ENCODE results near the gene SEC24D.
"Not testable (repeated sequence)": the region's sequence is repeated elsewhere in the genome, so short reads cannot be mapped to it uniquely, and the experiment has no call there.

Gene SEC24D

GRCh38 chr4:118783887-118784286 is 52.0 kb downstream of the SEC24D start:
- H3K27ac Mint-ChIP-seq = no peak overlapping the region
- no peak overlapping the region for H3K4me3 Mint-ChIP-seq
- no peaks in the 10 kb centered on the region for H3K27me3 Mint-ChIP-seq
- no peaks in the 10 kb centered on the region for H3K4me1 Mint-ChIP-seq (ENCODE audit: low read depth)
- H3K9me3 Mint-ChIP-seq = no peaks in the 10 kb centered on the region
- intact Hi-C loops (cut with micrococcal nuclease) = no loop called here
- peaks cover 47% of the 10 kb centered on the region for H3K36me3 Mint-ChIP-seq (ENCODE audit: low read depth)

- H3K4me3 Mint-ChIP-seq; H3K4me1 Mint-ChIP-seq (ENCODE audit: low read depth); H3K27me3 Mint-ChIP-seq; H3K9me3 Mint-ChIP-seq; intact Hi-C loops (cut with micrococcal nuclease); H3K27ac Mint-ChIP-seq: not testable (repeated sequence)
- H3K36me3 Mint-ChIP-seq (ENCODE audit: low read depth) = peaks cover 41% of the 10 kb centered on the region
Observed at GRCh38 chr4:118782886-118783285, 53.0 kb downstream of the SEC24D start.

GRCh38 chr4:118777649-118778048 is 58.3 kb downstream of the SEC24D start:
- peaks cover 16% of the 10 kb centered on the region for H3K36me3 Mint-ChIP-seq (ENCODE audit: low read depth)
- H3K27me3 Mint-ChIP-seq; H3K27ac Mint-ChIP-seq; H3K4me3 Mint-ChIP-seq; H3K4me1 Mint-ChIP-seq (ENCODE audit: low read depth); H3K9me3 Mint-ChIP-seq: not testable (repeated sequence)
- intact Hi-C loops (cut with micrococcal nuclease) = loop anchor here (10.0 kb wide), 2 partner anchors 87 to 187 kb away; no protein-coding TSS in a partner anchor

- H3K9me3 Mint-ChIP-seq; H3K27ac Mint-ChIP-seq; H3K4me1 Mint-ChIP-seq (ENCODE audit: low read depth); H3K4me3 Mint-ChIP-seq; H3K27me3 Mint-ChIP-seq: not testable (repeated sequence)
- H3K36me3 Mint-ChIP-seq (ENCODE audit: low read depth) = peaks cover 10% of the 10 kb centered on the region
- intact Hi-C loops (cut with micrococcal nuclease) = loop anchor here (10.0 kb wide), 2 partner anchors 88 to 188 kb away; no protein-coding TSS in a partner anchor
Observed at GRCh38 chr4:118776955-118777640, 58.8 kb downstream of the SEC24D start.

GRCh38 chr4:118776157-118776954 is 59.6 kb downstream of the SEC24D start:
- no peaks in the 10 kb centered on the region for H3K9me3 Mint-ChIP-seq
- no peak overlapping the region for H3K4me3 Mint-ChIP-seq
- H3K27me3 Mint-ChIP-seq = no peaks in the 10 kb centered on the region
- H3K27ac Mint-ChIP-seq = no peak overlapping the region
- H3K4me1 Mint-ChIP-seq (ENCODE audit: low read depth) = no peaks in the 10 kb centered on the region
- intact Hi-C loops (cut with micrococcal nuclease) = loop anchor here (10.0 kb wide), 2 partner anchors 88 to 188 kb away; no protein-coding TSS in a partner anchor
- peaks cover 3% of the 10 kb centered on the region for H3K36me3 Mint-ChIP-seq (ENCODE audit: low read depth)

- no peaks in the 10 kb centered on the region for H3K9me3 Mint-ChIP-seq
- peaks cover under 1% of the 10 kb centered on the region for H3K36me3 Mint-ChIP-seq (ENCODE audit: low read depth)
- H3K4me1 Mint-ChIP-seq (ENCODE audit: low read depth) = no peaks in the 10 kb centered on the region
- H3K27ac Mint-ChIP-seq = no peak overlapping the region
- H3K4me3 Mint-ChIP-seq = no peak overlapping the region
- intact Hi-C loops (cut with micrococcal nuclease) = loop anchor here (10.0 kb wide), 2 partner anchors 89 to 189 kb away; no protein-coding TSS in a partner anchor
- H3K27me3 Mint-ChIP-seq = no peaks in the 10 kb centered on the region
Observed at GRCh38 chr4:118775405-118775804, 60.5 kb downstream of the SEC24D start.

GRCh38 chr4:118774989-118775388 is 60.9 kb downstream of the SEC24D start:
- Mint-ChIP-seq H3K4me1 (ENCODE audit: low read depth) (no peaks in the 10 kb centered on the region), H3K9me3 (no peaks in the 10 kb centered on the region), H3K36me3 (ENCODE audit: low read depth) (peaks cover 5% of the 10 kb centered on the region), H3K4me3 (no peak overlapping the region), H3K27me3 (no peaks in the 10 kb centered on the region), H3K27ac (no peak overlapping the region)
- intact Hi-C loops (cut with micrococcal nuclease) = loop anchor here (10.0 kb wide), 2 partner anchors 90 to 190 kb away; no protein-coding TSS in a partner anchor

- intact Hi-C loops (cut with micrococcal nuclease) = loop anchor here (10.0 kb wide), 2 partner anchors 90 to 190 kb away; no protein-coding TSS in a partner anchor
- Mint-ChIP-seq H3K4me3 (no peak overlapping the region), H3K9me3 (no peaks in the 10 kb centered on the region), H3K27me3 (no peaks in the 10 kb centered on the region), H3K36me3 (ENCODE audit: low read depth) (peaks cover 12% of the 10 kb centered on the region), H3K27ac (no peak overlapping the region), H3K4me1 (ENCODE audit: low read depth) (no peaks in the 10 kb centered on the region)
Observed at GRCh38 chr4:118774321-118774720, 61.6 kb downstream of the SEC24D start.

- H3K4me3 Mint-ChIP-seq = no peak overlapping the region
- no peaks in the 10 kb centered on the region for H3K9me3 Mint-ChIP-seq
- peaks cover 21% of the 10 kb centered on the region for H3K36me3 Mint-ChIP-seq (ENCODE audit: low read depth)
- no peak overlapping the region for H3K27ac Mint-ChIP-seq
- H3K27me3 Mint-ChIP-seq = no peaks in the 10 kb centered on the region
- H3K4me1 Mint-ChIP-seq (ENCODE audit: low read depth) = no peaks in the 10 kb centered on the region
- intact Hi-C loops (cut with micrococcal nuclease) = loop anchor here (10.0 kb wide), 2 partner anchors 91 to 191 kb away; no protein-coding TSS in a partner anchor
Observed at GRCh38 chr4:118773429-118773792, 62.5 kb downstream of the SEC24D start.

- Mint-ChIP-seq H3K4me3 (no peak overlapping the region), H3K4me1 (ENCODE audit: low read depth) (no peaks in the 10 kb centered on the region), H3K27me3 (no peaks in the 10 kb centered on the region), H3K9me3 (no peaks in the 10 kb centered on the region), H3K36me3 (ENCODE audit: low read depth) (peaks cover 26% of the 10 kb centered on the region), H3K27ac (no peak overlapping the region)
- intact Hi-C loops (cut with micrococcal nuclease) = loop anchor here (1.0 to 10.0 kb wide), 3 partner anchors 92 to 192 kb away; no protein-coding TSS in a partner anchor
Observed at GRCh38 chr4:118772767-118773428, 63.0 kb downstream of the SEC24D start.

- peaks cover 32% of the 10 kb centered on the region for H3K36me3 Mint-ChIP-seq (ENCODE audit: low read depth)
- H3K27me3 Mint-ChIP-seq = no peaks in the 10 kb centered on the region
- H3K4me1 Mint-ChIP-seq (ENCODE audit: low read depth) = no peaks in the 10 kb centered on the region
- H3K4me3 Mint-ChIP-seq = no peak overlapping the region
- no peak overlapping the region for H3K27ac Mint-ChIP-seq
- no peaks in the 10 kb centered on the region for H3K9me3 Mint-ChIP-seq
- intact Hi-C loops (cut with micrococcal nuclease) = loop anchor here (1.0 to 10.0 kb wide), 3 partner anchors 93 to 193 kb away; no protein-coding TSS in a partner anchor
Observed at GRCh38 chr4:118772081-118772766, 63.7 kb downstream of the SEC24D start.

GRCh38 chr4:118770741-118771187 is 65.2 kb downstream of the SEC24D start:
- no peak overlapping the region for H3K27ac Mint-ChIP-seq
- peaks cover 46% of the 10 kb centered on the region for H3K36me3 Mint-ChIP-seq (ENCODE audit: low read depth)
- intact Hi-C loops (cut with micrococcal nuclease) = loop anchor here (10.0 kb wide), 2 partner anchors 94 to 194 kb away; no protein-coding TSS in a partner anchor
- no peaks in the 10 kb centered on the region for H3K4me1 Mint-ChIP-seq (ENCODE audit: low read depth)
- H3K27me3 Mint-ChIP-seq = no peaks in the 10 kb centered on the region
- H3K4me3 Mint-ChIP-seq = no peak overlapping the region
- no peaks in the 10 kb centered on the region for H3K9me3 Mint-ChIP-seq

GRCh38 chr4:118769161-118769560 is 66.8 kb downstream of the SEC24D start:
- intact Hi-C loops (cut with micrococcal nuclease) = no loop called here
- no peak overlapping the region for H3K4me3 Mint-ChIP-seq
- H3K27ac Mint-ChIP-seq = no peak overlapping the region
- H3K27me3 Mint-ChIP-seq = no peaks in the 10 kb centered on the region
- H3K4me1 Mint-ChIP-seq (ENCODE audit: low read depth) = no peaks in the 10 kb centered on the region
- peaks cover 56% of the 10 kb centered on the region for H3K36me3 Mint-ChIP-seq (ENCODE audit: low read depth)
- H3K9me3 Mint-ChIP-seq = no peaks in the 10 kb centered on the region
